Activated CD8-positive, alpha-beta memory T cell treated with anti-CD3 and anti-CD28 coated beads, Interleukin-2, amount 50 U/mL, for 1 hour (primary cell): ENCODE data around the gene ZBTB18.
"Not testable (repeated sequence)": the region's sequence is repeated elsewhere in the genome, so short reads cannot be mapped to it uniquely, and the experiment has no call there.

Source experiments
- DNase-seq: peaks from one replicate; pipeline ENCODE4 v3.0.0-alpha.2; 2020; ENCODE audit errors: extremely low read depth

ZBTB18 gene

GRCh38 chr1:244041466-244042120, 9.5 kb upstream of the ZBTB18 start:
- no peak for DNase-seq

GRCh38 chr1:244042293-244042692, 8.8 kb upstream of the ZBTB18 start:
- DNase-seq: no peak

- no peak for DNase-seq
Observed at GRCh38 chr1:244044423-244044822, 6.7 kb upstream of the ZBTB18 start.

GRCh38 chr1:244046254-244046653, 4.8 kb upstream of the ZBTB18 start:
- not testable (repeated sequence) for DNase-seq

GRCh38 chr1:244046907-244047611, 4.0 kb upstream of the ZBTB18 start:
- no peak for DNase-seq

- DNase-seq: peak; percentile 61
Observed at GRCh38 chr1:244047621-244048255, 3.3 kb upstream of the ZBTB18 start.

- DNase-seq: peak; percentile 98
Observed at GRCh38 chr1:244048256-244049161, 2.6 kb upstream of the ZBTB18 start.

- DNase-seq: peak; percentile 53
Observed at GRCh38 chr1:244049162-244050013, 1.7 kb upstream of the ZBTB18 start.

GRCh38 chr1:244050014-244050834, 859 bp upstream of the ZBTB18 start:
- no peak for DNase-seq

GRCh38 chr1:244052016-244052727, 1.1 kb downstream of the ZBTB18 start:
- DNase-seq: no peak

GRCh38 chr1:244052728-244053312, 1.7 kb downstream of the ZBTB18 start:
- DNase-seq: no peak

- DNase-seq: no peak
Observed at GRCh38 chr1:244053831-244054230, 2.7 kb downstream of the ZBTB18 start.

- no peak for DNase-seq
Observed at GRCh38 chr1:244054247-244054923, 3.3 kb downstream of the ZBTB18 start.

GRCh38 chr1:244054924-244055263, 3.8 kb downstream of the ZBTB18 start:
- no peak for DNase-seq

- no peak for DNase-seq
Observed at GRCh38 chr1:244056577-244056976, 5.5 kb downstream of the ZBTB18 start.

GRCh38 chr1:244057474-244058385, 6.6 kb downstream of the ZBTB18 start:
- no peak for DNase-seq

- no peak for DNase-seq
Observed at GRCh38 chr1:244060117-244060516, 9.0 kb downstream of the ZBTB18 start.

- no peak for DNase-seq
Observed at GRCh38 chr1:244060686-244061085, 9.6 kb downstream of the ZBTB18 start.
